ENCODE results near the gene PCSK5.

DNA sequence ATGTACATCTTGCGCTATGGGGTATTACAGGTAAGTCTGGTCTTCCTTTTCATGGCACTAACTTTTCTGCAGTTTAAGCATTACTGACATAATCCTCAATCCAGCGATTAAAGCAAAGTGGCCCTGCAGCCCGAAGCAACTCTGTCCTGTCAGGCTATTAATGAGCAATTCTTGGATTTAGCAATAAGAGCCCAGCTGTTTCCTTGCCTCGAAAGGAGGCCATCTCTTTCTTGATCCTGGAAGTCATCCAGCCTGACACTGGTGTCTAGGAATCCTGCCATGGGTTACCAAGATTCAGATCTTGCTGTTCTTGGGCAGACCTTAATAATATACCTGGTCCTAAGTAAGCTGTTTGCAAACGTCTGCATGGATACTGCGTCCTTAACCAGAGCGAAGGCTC is 401.8 kb downstream of the PCSK5 start:
- TF ChIP-seq, protein P1, sequence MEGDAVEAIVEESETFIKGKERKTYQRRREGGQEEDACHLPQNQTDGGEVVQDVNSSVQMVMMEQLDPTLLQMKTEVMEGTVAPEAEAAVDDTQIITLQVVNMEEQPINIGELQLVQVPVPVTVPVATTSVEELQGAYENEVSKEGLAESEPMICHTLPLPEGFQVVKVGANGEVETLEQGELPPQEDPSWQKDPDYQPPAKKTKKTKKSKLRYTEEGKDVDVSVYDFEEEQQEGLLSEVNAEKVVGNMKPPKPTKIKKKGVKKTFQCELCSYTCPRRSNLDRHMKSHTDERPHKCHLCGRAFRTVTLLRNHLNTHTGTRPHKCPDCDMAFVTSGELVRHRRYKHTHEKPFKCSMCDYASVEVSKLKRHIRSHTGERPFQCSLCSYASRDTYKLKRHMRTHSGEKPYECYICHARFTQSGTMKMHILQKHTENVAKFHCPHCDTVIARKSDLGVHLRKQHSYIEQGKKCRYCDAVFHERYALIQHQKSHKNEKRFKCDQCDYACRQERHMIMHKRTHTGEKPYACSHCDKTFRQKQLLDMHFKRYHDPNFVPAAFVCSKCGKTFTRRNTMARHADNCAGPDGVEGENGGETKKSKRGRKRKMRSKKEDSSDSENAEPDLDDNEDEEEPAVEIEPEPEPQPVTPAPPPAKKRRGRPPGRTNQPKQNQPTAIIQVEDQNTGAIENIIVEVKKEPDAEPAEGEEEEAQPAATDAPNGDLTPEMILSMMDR (conservative IDR thresholded peaks at IDR 0.05; ENCODE audit: low read depth, low read length), result no peak
- TF ChIP-seq EZH2 (IDR thresholded peaks at IDR 0.05; ENCODE audit: borderline replicate concordance, low read depth, low read length, poor library complexity, severe bottlenecking), result no peak

Data from A673 (cell line).